Subcutaneous adipose tissue (tissue), 4 donors: ENCODE measurements around the gene TUBGCP4. TPM values are rescaled to one million over a fixed set of nuclear protein-coding genes. Genes with fewer than 3 reads are reported as not detected.

Experiments
- CTCF ChIP-seq: fragments of 450-650 bp; IDR thresholded peaks from one replicate; pipeline ENCODE4 v1.5.1; 2016; ENCODE audit warnings: low read depth, mild to moderate bottlenecking, control low read depth, antibody characterized with exemption, moderate library complexity
- total RNA-seq, 4 donors: library from RNA; depleted of rRNA; stranded (reverse); fragments of >200 nt; gene quantifications; one replicate each; pipeline ENCODE4 v1.1.0, GENCODE V29; 2016

The TUBGCP4 gene
- total RNA-seq, 4 donors from 2014 or later: 10.8 to 14.0 (median 12.1) TPM

DNA sequence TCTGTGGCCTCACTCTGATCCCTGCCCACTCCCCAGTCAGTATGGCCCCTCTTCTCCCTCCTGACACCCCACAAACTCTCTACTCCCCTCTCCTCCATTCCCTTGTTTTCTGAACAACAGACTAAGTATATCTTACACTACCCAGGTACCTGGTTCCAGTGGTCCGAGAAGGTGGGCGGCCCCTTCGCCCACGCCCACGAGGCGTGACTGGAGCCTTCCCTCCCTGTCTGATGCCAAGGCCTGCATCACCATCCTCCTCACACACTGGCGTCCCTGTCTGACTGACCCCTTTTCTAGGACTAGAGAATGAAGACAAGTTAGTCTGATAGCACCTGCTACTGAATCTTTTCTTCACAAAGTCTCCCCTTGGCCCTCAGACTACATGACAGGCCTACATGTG is 50.0 kb downstream of the TUBGCP4 start:
- no peak for TF ChIP-seq CTCF

DNA sequence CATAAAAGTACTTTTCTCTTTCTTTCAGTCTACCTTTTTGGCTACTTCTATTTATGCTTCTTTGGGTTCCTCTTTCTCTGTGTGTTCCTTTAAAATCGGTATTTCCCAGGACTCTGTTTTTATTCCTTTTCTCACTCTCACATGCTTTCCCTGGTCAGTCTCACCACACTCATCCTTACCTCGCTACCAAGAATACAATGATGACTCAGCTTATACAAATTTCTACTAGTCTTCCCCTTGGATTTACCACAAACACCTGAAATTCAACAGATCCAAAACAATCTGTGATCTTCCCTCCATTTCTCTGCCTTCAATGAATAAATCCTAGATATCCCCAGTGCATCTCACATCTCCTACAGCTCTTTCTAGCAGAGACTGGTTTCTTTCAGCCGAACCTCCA is 52.9 kb downstream of the TUBGCP4 start:
- no peak for TF ChIP-seq CTCF

DNA sequence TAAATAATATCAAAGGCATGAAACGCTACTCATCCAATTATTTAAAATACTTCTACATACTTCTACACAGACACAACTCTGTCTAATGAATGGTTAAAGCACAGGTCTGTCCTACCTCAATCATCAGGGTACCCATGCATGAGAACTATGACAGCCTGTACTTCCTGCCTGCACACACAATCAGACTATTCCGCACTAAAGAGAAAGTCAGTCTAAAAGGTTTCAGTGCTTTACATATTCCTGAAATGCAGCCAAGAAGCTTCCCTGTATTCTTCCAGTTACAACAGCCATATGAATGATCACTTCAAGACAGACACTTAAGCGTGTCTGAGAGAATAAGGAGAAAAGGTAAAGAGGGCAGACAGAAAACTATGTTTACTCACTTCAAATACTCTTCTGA is 58.8 kb downstream of the TUBGCP4 start:
- TF ChIP-seq CTCF: no peak

GRCh38 chr15:43433165-43433564 is 62.3 kb downstream of the TUBGCP4 start:
- TF ChIP-seq CTCF: no peak

GRCh38 chr15:43433661-43434303 is 62.9 kb downstream of the TUBGCP4 start:
- TF ChIP-seq CTCF: no peak

DNA sequence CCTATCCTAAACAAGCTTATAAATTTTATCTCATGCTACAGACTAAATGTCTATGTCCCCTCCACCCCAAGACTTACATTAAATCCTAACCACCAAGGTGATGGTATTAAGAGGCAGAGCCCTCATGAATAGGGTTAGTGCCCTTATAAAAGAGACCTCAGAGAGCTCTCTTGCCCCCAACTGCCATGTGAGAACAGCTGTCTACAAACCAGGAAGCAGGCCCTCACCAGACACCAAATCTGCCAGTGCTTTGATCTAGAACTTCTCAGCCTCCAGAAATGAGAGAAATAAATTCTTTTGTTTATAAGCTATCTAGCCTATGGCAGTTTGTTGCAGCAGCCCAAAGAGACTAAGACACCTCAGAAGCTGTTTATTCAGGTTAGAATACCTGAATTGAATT is 63.5 kb downstream of the TUBGCP4 start:
- no peak for TF ChIP-seq CTCF

DNA sequence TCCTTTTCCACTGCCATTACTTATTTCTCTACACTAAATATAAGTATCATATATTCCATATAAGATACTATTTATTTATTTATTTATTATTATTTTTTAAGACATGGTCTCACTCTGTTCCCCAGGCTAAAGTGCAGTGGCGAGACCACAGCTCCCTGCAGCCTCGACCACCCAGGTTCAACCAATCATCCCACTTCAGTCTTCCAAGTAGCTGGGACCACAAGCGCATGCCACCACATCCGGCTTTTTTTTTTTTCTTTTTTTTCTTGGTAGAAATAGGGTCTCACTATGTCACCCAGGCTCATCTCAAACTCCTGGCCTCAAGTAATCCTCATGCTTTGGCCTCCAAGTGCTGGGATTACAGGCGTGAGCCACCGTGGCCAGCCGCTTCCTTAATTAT is 65.5 kb downstream of the TUBGCP4 start:
- no peak for TF ChIP-seq CTCF
